ENCODE measurements around the gene LCE2A.

Gene LCE2A

GRCh38 chr1:152741656-152742055 is 43.5 kb downstream of the LCE2A start:
- no peak for DNase-seq (ENCODE audit: insufficient read length, low spot score)

GRCh38 chr1:152743371-152744145 is 45.4 kb downstream of the LCE2A start:
- DNase-seq (ENCODE audit: insufficient read length, low spot score) (no peak), FAIRE-seq (no peak)

More at GRCh38 chr1:152741656-152742055, 43.5 kb downstream of the LCE2A start:
- no peak for FAIRE-seq

GRCh38 chr1:152745289-152745704 is 47.2 kb downstream of the LCE2A start:
- no peak for DNase-seq (ENCODE audit: insufficient read length, low spot score)
- no peak for FAIRE-seq

GRCh38 chr1:152745765-152746444 is 47.8 kb downstream of the LCE2A start:
- FAIRE-seq (no peak), DNase-seq (ENCODE audit: insufficient read length, low spot score) (no peak)

- DNase-seq (ENCODE audit: insufficient read length, low spot score) (no peak), FAIRE-seq (no peak)
These were observed 49.7 kb downstream of the LCE2A start for GRCh38 chr1:152747831-152748230.

Data from GM19239 (cell line).